HCT116 (cell line): ENCODE measurements around the gene CCSER1.

Experiments used
- CTCF ChIP-seq, 3 experiments: fragments of 200-600 bp in 1 of 3; sonication (generic) in 1 of 3; IDR thresholded peaks in 2 of 3; conservative IDR thresholded peaks in 1 of 3; 2 replicates each; pipeline ENCODE4 v1.5.1; 2012 to 2017; ENCODE audit warnings: low read depth in 2 of 3, low read length in 2 of 3, antibody characterized with exemption in 1 of 3, borderline replicate concordance in 1 of 3, control low read depth in 1 of 3, mild to moderate bottlenecking in 1 of 3, mixed read lengths in 1 of 3, mixed run types in 1 of 3, moderate library complexity in 1 of 3; ENCODE audit not compliant: insufficient read depth in 1 of 3
- POLR2A ChIP-seq: IDR thresholded peaks from 2 replicates; pipeline ENCODE4 v1.7.0; 2011; ENCODE audit warnings: borderline replicate concordance; ENCODE audit not compliant: insufficient read depth, insufficient read length; ENCODE audit errors: extremely low read depth
- REST ChIP-seq: IDR thresholded peaks from 2 replicates; pipeline ENCODE4 v1.6.1; 2012; ENCODE audit warnings: low read depth

- TF ChIP-seq CTCF (IDR thresholded peaks at IDR 0.05 in 2 of 3, conservative IDR thresholded peaks at IDR 0.05 in 1 of 3; ENCODE audit: borderline replicate concordance in 1 of 3, insufficient read depth in 1 of 3, low read depth in 2 of 3, low read length in 2 of 3) (no peak), POLR2A (no peak), REST (no peak)
Measured at GRCh38 chr4:90393215-90393614, 266.0 kb downstream of the CCSER1 start.
